Stimulated activated CD8-positive, alpha-beta memory T cell treated with anti-CD3 and anti-CD28 coated beads, Interleukin-4, amount 100 ng/mL, for 24 hours (primary cell): ENCODE results near the gene AP5S1.

Experiments
- DNase-seq: peaks from one replicate; pipeline ENCODE4 v3.0.0-alpha.2; 2020; ENCODE audit warnings: low read depth

The AP5S1 gene

DNA sequence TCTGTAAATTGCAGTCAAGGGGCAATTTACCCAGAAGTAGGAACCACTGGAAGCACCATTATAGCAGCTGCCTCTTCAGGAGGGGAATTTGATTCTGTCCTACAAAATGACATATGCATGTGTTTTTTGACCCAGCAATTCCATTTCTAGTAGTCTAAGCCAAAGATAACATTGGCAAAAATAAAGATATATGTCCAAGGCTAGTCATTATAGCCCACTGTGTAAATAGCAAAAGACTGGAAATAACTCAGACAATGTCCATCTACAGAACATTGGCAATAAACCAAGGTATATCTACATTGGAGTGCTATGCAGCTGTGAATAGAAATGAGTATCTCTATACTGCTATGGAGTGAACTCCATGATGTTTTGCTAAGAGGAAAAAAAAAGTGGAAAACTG, 56.3 kb downstream of the AP5S1 start:
- DNase-seq: no peak
